SK-N-SH treated with all-trans-retinoic acid at 6 μM for 48 hours (cell line): ENCODE measurements around the gene MYCBPAP.

Experiments used
- ATAC-seq: fragments of 200-7000 bp; cut with Tn5 transposase; 3 replicates; pipeline ENCODE4 v1.9.1; 2020; ENCODE audit warnings: mild to moderate bottlenecking, moderate library complexity
- ARNTL ChIP-seq: fragments of 450-650 bp; formaldehyde crosslinking; IDR thresholded peaks from 2 replicates; pipeline ENCODE4 v1.5.0; 2020; ENCODE audit warnings: low read depth, mild to moderate bottlenecking, moderate library complexity, borderline replicate concordance
- CREB5 ChIP-seq: fragments of 250-450 bp; sonication (Bioruptor Pico); IDR thresholded peaks from 2 replicates; pipeline ENCODE4 v1.5.1; 2020; ENCODE audit warnings: low read depth, mild to moderate bottlenecking, moderate library complexity
- CSDC2 ChIP-seq: fragments of 250-450 bp; sonication (Bioruptor Pico); IDR thresholded peaks from 2 replicates; pipeline ENCODE4 v1.5.0; 2020; ENCODE audit warnings: mild to moderate bottlenecking, moderate library complexity
- ESRRG ChIP-seq: fragments of 250-450 bp; sonication (Bioruptor Pico); IDR thresholded peaks from 2 replicates; pipeline ENCODE4 v1.6.1; 2021; ENCODE audit warnings: mild to moderate bottlenecking
- ISL1 ChIP-seq: fragments of 250-450 bp; sonication (Bioruptor Pico); IDR thresholded peaks from 2 replicates; pipeline ENCODE4 v2.1.2; 2022; ENCODE audit warnings: mild to moderate bottlenecking, moderate library complexity
- OSR1 ChIP-seq: fragments of 250-450 bp; sonication (Bioruptor Pico); IDR thresholded peaks from 2 replicates; pipeline ENCODE4 v1.8.0; 2022; ENCODE audit warnings: moderate library complexity, mild to moderate bottlenecking, inconsistent platforms
- PATZ1 ChIP-seq: fragments of 250-450 bp; sonication (Bioruptor Pico); IDR thresholded peaks from 2 replicates; pipeline ENCODE4 v1.8.0; 2020; ENCODE audit warnings: mild to moderate bottlenecking, moderate library complexity, borderline replicate concordance
- POU6F1 ChIP-seq: fragments of 250-450 bp; sonication (Bioruptor Pico); IDR thresholded peaks from 2 replicates; pipeline ENCODE4 v1.8.0; 2021; ENCODE audit warnings: low read depth, mild to moderate bottlenecking, moderate library complexity, borderline replicate concordance
- PPARA ChIP-seq: fragments of 250-450 bp; sonication (Bioruptor Pico); IDR thresholded peaks from 2 replicates; pipeline ENCODE4 v1.5.0; 2020; ENCODE audit warnings: mild to moderate bottlenecking, borderline replicate concordance
- RARB ChIP-seq: fragments of 250-450 bp; sonication (Bioruptor Pico); IDR thresholded peaks from 2 replicates; pipeline ENCODE4 v1.8.0; 2021; ENCODE audit warnings: mild to moderate bottlenecking, moderate library complexity
- TCF4 ChIP-seq: fragments of 250-450 bp; sonication (Bioruptor Pico); IDR thresholded peaks from 2 replicates; pipeline ENCODE4 v1.8.0; 2021; ENCODE audit warnings: mild to moderate bottlenecking, moderate library complexity, borderline replicate concordance
- TSHZ2 ChIP-seq: fragments of 250-450 bp; sonication (Bioruptor Pico); IDR thresholded peaks from 2 replicates; pipeline ENCODE4 v1.5.0; 2020; ENCODE audit warnings: mild to moderate bottlenecking, moderate library complexity
- ZC3H10 ChIP-seq: fragments of 250-450 bp; sonication (Bioruptor Pico); IDR thresholded peaks from 2 replicates; pipeline ENCODE4 v1.5.1; 2021; ENCODE audit warnings: mild to moderate bottlenecking, moderate library complexity
- ZFP3 ChIP-seq: fragments of 250-450 bp; sonication (Bioruptor Pico); IDR thresholded peaks from 2 replicates; pipeline ENCODE4 v1.5.0; 2020; ENCODE audit warnings: mild to moderate bottlenecking, moderate library complexity
- ZNF565 ChIP-seq: fragments of 450-650 bp; formaldehyde crosslinking; conservative IDR thresholded peaks from 2 replicates; pipeline ENCODE4 v1.5.0; 2020; ENCODE audit warnings: low read depth, mild to moderate bottlenecking, moderate library complexity
- ZNF70 ChIP-seq: fragments of 450-650 bp; formaldehyde crosslinking; IDR thresholded peaks from 2 replicates; pipeline ENCODE4 v1.5.0; 2020; ENCODE audit warnings: mild to moderate bottlenecking, moderate library complexity
- ZNF8 ChIP-seq: fragments of 450-650 bp; formaldehyde crosslinking; IDR thresholded peaks from 2 replicates; pipeline ENCODE4 v1.5.0; 2020; ENCODE audit warnings: mild to moderate bottlenecking, moderate library complexity

MYCBPAP gene

GRCh38 chr17:50487213-50488096, 20.8 kb upstream of the MYCBPAP start (continued):
- TF ChIP-seq CREB5: no peak

- TF ChIP-seq ISL1 (CRISPR knock-in tag) (no peak), POU6F1 (no peak), ZNF70 (no peak), ZC3H10 (no peak), PPARA (no peak), CREB5 (no peak), RARB (no peak), TCF4 (CRISPR knock-in tag) (no peak), ZNF565 (no peak), OSR1 (no peak), TSHZ2 (CRISPR knock-in tag) (no peak), ARNTL (CRISPR knock-in tag) (no peak)
- ATAC-seq: no peak
Observed at GRCh38 chr17:50488880-50489279, 19.4 kb upstream of the MYCBPAP start.

- TF ChIP-seq CREB5: no peak
- peak; percentile 44; the same call in 1 of the 2 replicates for TF ChIP-seq ISL1 (CRISPR knock-in tag)
- TF ChIP-seq ZNF70: no peak
- TF ChIP-seq ZNF8 (CRISPR knock-in tag): no peak
- no peak for TF ChIP-seq ESRRG (CRISPR knock-in tag)
- ATAC-seq: no peak
Observed at GRCh38 chr17:50491505-50491904, 16.7 kb upstream of the MYCBPAP start.

- TF ChIP-seq TCF4 (CRISPR knock-in tag) (no peak), CSDC2 (CRISPR knock-in tag) (no peak), OSR1 (no peak)
- no peak for ATAC-seq
Observed at GRCh38 chr17:50492214-50492613, 16.0 kb upstream of the MYCBPAP start.

- peak; percentile 48; the same call in 2 of the 3 replicates for ATAC-seq
- TF ChIP-seq ESRRG (CRISPR knock-in tag) (no peak), TCF4 (CRISPR knock-in tag) (no peak), ARNTL (CRISPR knock-in tag) (no peak), ZNF565 (no peak), OSR1 (no peak), TSHZ2 (CRISPR knock-in tag) (no peak), ZFP3 (CRISPR knock-in tag) (no peak), ISL1 (CRISPR knock-in tag) (no peak), ZNF70 (no peak), PATZ1 (CRISPR knock-in tag) (no peak), PPARA (no peak)
Observed at GRCh38 chr17:50493744-50494143, 14.5 kb upstream of the MYCBPAP start.
